HT1080 (cell line): Measurements from ENCODE around the gene MAVS. TPM values are rescaled to one million over a fixed set of nuclear protein-coding genes. Genes with fewer than 3 reads are reported as not detected.
"Not testable (repeated sequence)": the region's sequence is repeated elsewhere in the genome, so short reads cannot be mapped to it uniquely, and the experiment has no call there.

Experiments used
- DNase-seq: peaks from one replicate; pipeline ENCODE4 v3.0.0-alpha.2; 2015; ENCODE audit warnings: low read depth
- small RNA-seq: library from RNA; depleted of rRNA; stranded (forward); fragments of <200 nt; gene quantifications from one replicate; pipeline ENCODE3, GENCODE V24; 2014
- total RNA-seq: library from RNA; depleted of rRNA; stranded (reverse); fragments of >200 nt; shearing (Covaris generic); gene quantifications from 2 replicates; pipeline ENCODE4 v1.2.3, GENCODE V29; 2014; rRNA removed

MAVS gene
- total RNA-seq, 1 experiment from 2014 or later, result 20.1 TPM

DNA sequence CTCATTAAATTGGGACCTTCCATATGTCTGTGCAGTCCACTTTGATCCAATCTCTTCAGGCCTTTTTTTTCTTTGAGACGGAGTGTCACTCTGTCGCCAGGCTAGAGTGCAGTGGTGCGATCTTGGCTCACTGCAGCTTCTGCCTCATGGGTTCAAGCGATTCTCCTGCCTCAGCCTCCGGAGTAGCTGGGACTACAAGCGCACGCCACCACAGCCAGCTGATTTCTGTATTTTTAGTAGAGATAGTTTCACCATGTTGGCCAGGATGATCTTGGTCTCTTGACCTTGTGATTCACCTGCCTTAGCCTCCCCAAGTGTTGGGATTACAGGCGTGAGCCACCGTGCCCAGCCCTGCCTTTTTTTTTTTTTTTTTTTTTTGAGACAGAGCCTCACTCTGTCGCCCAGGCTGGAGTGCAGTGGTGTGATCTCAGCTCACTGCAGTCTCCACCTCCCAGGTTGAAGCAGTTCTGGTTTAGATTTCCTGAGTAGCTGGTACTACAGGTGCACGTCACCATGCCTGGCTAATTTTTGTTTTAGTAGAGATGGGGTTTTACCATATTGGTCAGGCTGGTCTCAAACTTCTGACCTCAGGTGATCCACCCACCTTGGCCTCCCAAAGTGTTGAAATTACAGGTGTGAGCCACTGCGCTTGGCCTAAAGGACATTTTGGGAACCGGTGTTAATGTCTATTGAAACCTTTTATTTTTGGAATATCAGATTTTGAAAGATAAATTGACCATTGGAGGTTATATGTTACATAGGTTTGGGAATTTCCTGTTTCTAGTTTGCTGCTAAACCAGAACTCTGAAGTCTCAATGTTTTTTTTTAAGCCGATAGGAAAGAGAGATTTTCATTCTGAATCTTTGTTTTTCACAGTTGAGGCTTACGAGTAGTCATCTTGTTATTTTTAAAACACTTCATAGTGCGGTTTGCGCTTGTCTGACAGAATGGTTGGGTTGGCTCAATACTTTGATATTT, 60.4 kb downstream of the MAVS start:
- not testable (repeated sequence) for DNase-seq

GRCh38 chr20:3908667-3909066, 62.0 kb downstream of the MAVS start:
- DNase-seq, result no peak

GRCh38 chr20:3909952-3910366, 63.3 kb downstream of the MAVS start:
- DNase-seq, result no peak

DNA sequence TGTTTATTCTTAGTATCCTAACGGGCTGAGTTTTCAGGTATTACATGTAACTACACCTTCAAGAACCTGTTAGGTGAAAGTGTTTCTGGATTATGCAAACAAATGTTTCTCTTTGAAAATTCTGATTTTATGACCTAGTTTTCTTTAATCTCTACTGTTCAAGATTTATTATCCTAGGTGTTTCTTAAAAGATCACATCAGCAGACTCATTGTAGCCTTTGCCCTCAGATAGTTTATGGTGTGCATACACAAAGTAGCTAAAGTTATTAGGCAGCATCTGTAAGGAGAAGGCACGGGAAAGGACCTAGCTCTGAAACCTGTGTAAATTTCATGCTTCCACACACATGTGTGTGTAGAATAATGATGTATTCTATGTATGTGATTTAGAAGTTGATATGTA, 64.2 kb downstream of the MAVS start:
- DNase-seq, result no peak

DNA sequence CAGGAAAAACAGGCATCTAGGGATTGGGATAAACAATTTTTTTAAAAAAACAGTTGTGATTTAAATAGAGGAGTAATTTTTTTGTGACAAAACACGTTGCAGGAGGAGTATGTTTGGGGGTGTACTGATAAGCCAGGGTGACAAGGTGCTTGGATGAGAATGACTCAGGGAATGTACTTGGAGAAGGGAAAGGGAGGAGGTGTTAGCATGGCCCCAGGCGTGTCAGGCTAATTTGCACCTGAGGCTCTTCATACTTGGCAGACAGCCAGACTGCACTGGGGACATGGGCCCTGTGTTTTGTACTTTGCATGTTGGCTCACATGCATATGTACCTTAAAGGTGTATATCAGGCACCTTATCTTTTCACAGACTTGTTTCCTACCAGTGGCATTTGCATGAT, 65.3 kb downstream of the MAVS start:
- DNase-seq, result no peak

DNA sequence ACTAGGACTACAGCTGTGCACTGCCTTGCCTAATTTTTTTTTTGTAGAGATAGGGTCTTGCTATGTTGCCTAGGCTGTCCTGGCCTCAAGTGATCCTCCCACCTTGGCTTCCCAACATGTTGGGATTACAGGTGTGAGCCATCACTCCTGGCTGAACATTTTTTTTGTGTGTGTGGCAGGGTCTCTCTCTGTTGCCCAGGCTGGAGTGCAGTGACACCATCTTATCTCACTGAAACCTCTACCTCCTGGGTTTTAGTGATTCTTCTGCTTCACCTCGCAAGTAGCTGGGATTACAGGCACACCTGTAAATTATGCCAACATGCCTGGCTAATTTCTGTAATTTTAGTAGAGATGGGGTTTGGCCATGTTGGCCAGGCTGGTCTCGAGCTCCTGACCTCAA, 67.8 kb downstream of the MAVS start:
- no peak for DNase-seq

GRCh38 chr20:3915691-3916090, 69.1 kb downstream of the MAVS start:
- DNase-seq, result no peak

DNA sequence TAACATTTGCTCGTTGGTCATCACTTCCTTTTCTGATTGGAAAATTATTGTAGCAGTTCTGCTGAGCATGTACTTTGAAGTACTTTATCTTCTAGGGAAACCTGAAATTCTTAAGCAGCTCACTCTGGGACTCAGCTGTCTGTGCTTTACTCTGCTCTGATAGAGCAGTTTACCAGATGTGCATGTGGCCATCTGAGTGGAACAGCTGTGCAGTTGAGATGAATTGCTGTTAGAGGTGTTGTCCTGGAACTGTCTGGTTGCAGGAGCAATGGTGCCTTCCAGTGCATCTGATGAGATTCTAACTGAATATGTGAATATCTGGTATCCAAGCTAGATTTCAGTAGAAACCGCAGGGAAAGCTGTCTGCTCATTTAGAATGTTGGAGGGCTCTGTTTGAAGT, 69.7 kb downstream of the MAVS start:
- no peak for DNase-seq

- no peak for DNase-seq
Measured at GRCh38 chr20:3919352-3919751, 72.7 kb downstream of the MAVS start.

- no peak for DNase-seq
Measured at GRCh38 chr20:3922223-3922982, 75.8 kb downstream of the MAVS start.

DNA sequence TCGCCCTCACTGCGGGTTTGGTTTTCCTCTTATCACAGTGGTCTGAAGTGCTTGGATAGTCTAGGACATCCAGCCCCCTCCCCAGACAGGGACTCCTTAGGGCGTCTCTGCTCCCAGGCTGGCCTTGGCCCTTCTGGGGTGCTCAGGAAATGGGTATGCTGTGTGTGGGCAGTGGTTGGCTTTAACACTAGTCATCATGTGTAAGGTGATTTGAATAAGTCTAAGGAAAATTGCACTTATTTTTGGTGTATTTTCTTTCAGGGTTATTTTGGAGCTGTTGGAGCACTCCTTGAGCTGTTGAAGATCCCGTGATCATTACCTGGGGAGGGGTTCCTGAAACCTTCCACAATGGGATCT, 76.3 kb downstream of the MAVS start:
- DNase-seq, result no peak

GRCh38 chr20:3923818-3924217, 77.2 kb downstream of the MAVS start:
- DNase-seq, result no peak

DNA sequence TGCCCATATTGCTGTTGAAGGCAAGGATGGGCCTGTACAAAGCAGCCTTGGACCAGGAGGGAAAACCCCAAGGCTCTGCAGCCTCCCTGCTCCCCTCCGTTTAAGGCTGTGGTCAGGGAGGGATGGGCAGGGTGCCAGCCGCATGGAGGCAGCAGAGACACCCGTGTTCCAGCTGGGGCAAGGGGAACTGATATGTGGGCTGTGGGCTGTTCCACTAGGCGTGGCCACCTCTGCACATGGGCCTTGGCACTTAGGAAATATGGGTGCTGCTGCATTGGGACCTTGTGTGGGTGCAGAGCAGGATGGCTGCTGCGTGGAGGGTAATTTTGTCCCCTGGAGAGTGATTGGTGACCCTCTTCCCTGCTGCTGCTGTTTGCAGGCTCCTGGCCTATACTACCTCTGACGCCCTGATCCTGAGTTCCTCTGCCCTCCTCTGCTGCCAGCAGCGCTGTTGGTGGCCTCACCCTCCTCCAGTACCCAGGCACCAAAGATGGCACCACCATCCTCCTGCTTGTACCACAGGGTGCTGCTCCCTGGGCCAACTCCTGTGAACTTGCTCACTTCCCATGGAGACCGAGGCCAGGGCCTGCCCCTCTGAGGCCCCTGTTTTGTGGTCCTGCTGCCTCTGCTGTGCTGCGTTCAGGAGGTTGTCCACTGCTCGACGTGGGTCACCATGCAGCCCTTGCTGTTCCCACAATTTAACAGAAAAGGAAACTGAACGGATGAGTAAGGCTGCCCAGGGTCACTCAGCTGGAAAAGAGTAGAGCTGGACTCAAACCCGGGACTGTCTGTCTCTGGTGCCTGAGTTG, 77.9 kb downstream of the MAVS start:
- DNase-seq, result no peak

GRCh38 chr20:3925113-3925695, 78.6 kb downstream of the MAVS start:
- no peak for DNase-seq

Small RNAs within 50 kb of the gene (small RNA-seq; reads per million reads assigned to genes)
- 1.4 reads per million, percentile 78 among the genes with 10 or more reads in this experiment for gene MIR103A2

Other genes with a start within 250 kb of the MAVS start
- gene GFRA4, start 183.4 kb upstream of the MAVS start, total RNA-seq, result not detected in 2 replicates
- gene ADAM33, start 164.8 kb upstream of the MAVS start, total RNA-seq, result not detected in 2 replicates
- gene SIGLEC1, start 134.2 kb upstream of the MAVS start, total RNA-seq, result not detected in 2 replicates
- not detected in 2 replicates for gene HSPA12B, start 114.1 kb upstream of the MAVS start, total RNA-seq
- 144 and 171 TPM in 2 replicates for gene ADISSP, start 79.1 kb upstream of the MAVS start, total RNA-seq
- not detected in 2 replicates for gene SPEF1, start 65.4 kb upstream of the MAVS start, total RNA-seq
- 166 and 180 TPM in 2 replicates for gene CENPB, start 60.1 kb upstream of the MAVS start, total RNA-seq
- 57.7 and 92.7 TPM in 2 replicates for gene CDC25B, start 50.5 kb upstream of the MAVS start, total RNA-seq
- gene AP5S1, start 26.3 kb upstream of the MAVS start, total RNA-seq, result 38.8 and 40.5 TPM in 2 replicates
- gene PANK2, start 42.6 kb downstream of the MAVS start, total RNA-seq, result 43.9 and 50.9 TPM in 2 replicates
- 17.8 and 22.0 TPM in 2 replicates for gene RNF24, start 168.7 kb downstream of the MAVS start, total RNA-seq